Keratinocyte (primary cell): ENCODE results near the gene SETBP1. TPM values are rescaled to one million over a fixed set of nuclear protein-coding genes. Genes with fewer than 3 reads are reported as not detected.

Source experiments
- DNase-seq: peaks from one replicate; pipeline ENCODE4 v3.0.0-alpha.2; 2011; ENCODE audit warnings: low read depth, missing footprints, low spot score
- FAIRE-seq: peaks from 2 replicates; lab custom pipeline; 2011; peaks lifted over from hg19 to GRCh38; lab: Jason Lieb, UNC
- H2AFZ ChIP-seq: 2 replicates; pipeline ENCODE4 v1.6.0; 2012; ENCODE audit warnings: low read length, control low read depth, inconsistent platforms; ENCODE audit not compliant: control insufficient read depth
- H3K27ac ChIP-seq: 2 replicates; pipeline ENCODE4 v1.5.1; 2011; ENCODE audit warnings: low read length; ENCODE audit not compliant: control insufficient read depth, insufficient read depth
- H3K27me3 ChIP-seq: 3 replicates; pipeline ENCODE4 v1.6.0; 2011; ENCODE audit warnings: low read length; ENCODE audit not compliant: control insufficient read depth, insufficient read depth; ENCODE audit errors: extremely low read depth
- H3K36me3 ChIP-seq, 2 experiments: 2 replicates in 1 of 2; 3 replicates in 1 of 2; pipeline ENCODE4 v1.5.1; 2011; ENCODE audit warnings: low read length in 2 of 2, mild to moderate bottlenecking in 1 of 2; ENCODE audit not compliant: control insufficient read depth in 2 of 2, insufficient read depth in 2 of 2; ENCODE audit errors: extremely low read depth in 1 of 2
- H3K4me1 ChIP-seq: 3 replicates; pipeline ENCODE4 v1.5.1; 2011; ENCODE audit warnings: low read length; ENCODE audit not compliant: control insufficient read depth, insufficient read depth; ENCODE audit errors: extremely low read depth
- H3K4me2 ChIP-seq: 3 replicates; pipeline ENCODE4 v1.6.0; 2011; ENCODE audit warnings: low read depth, low read length; ENCODE audit not compliant: control insufficient read depth, insufficient read depth; ENCODE audit errors: extremely low read depth
- H3K4me3 ChIP-seq, 3 experiments: fragments of 200-600 bp in 1 of 3; sonication (generic) in 1 of 3; 2 replicates in 2 of 3; 3 replicates in 1 of 3; pipeline ENCODE4 v1.5.1; 2011 to 2016; ENCODE audit warnings: low read length in 3 of 3, mild to moderate bottlenecking in 3 of 3, control low read depth in 2 of 3, inconsistent platforms in 1 of 3, low read depth in 1 of 3, mixed read lengths in 1 of 3, mixed run types in 1 of 3, moderate library complexity in 1 of 3; ENCODE audit not compliant: control insufficient read depth in 2 of 3, insufficient read depth in 2 of 3; ENCODE audit errors: extremely low read depth in 1 of 3
- H3K79me2 ChIP-seq: 2 replicates; pipeline ENCODE4 v1.6.0; 2012; ENCODE audit warnings: low read length; ENCODE audit not compliant: control insufficient read depth, insufficient read depth
- H3K9ac ChIP-seq: 3 replicates; pipeline ENCODE4 v1.6.0; 2011; ENCODE audit warnings: low read length; ENCODE audit not compliant: control insufficient read depth, insufficient read depth; ENCODE audit errors: extremely low read depth
- H3K9me1 ChIP-seq: 3 replicates; pipeline ENCODE4 v1.6.0; 2011; ENCODE audit warnings: low read length; ENCODE audit not compliant: control insufficient read depth, insufficient read depth; ENCODE audit errors: extremely low read depth
- H3K9me3 ChIP-seq: 2 replicates; pipeline ENCODE4 v1.5.1; 2012; ENCODE audit warnings: low read depth, low read length; ENCODE audit not compliant: control insufficient read depth
- H4K20me1 ChIP-seq: 3 replicates; pipeline ENCODE4 v1.6.0; 2011; ENCODE audit warnings: low read length; ENCODE audit not compliant: control insufficient read depth, insufficient read depth; ENCODE audit errors: extremely low read depth
- CTCF ChIP-seq, 3 experiments: IDR thresholded peaks in 1 of 3; conservative IDR thresholded peaks in 1 of 3; optimal IDR thresholded peaks in 1 of 3; 2 replicates in 2 of 3; 3 replicates in 1 of 3; pipeline versions ENCODE3 to v1.5.1; 2011; ENCODE audit warnings: low read length in 3 of 3, mild to moderate bottlenecking in 3 of 3, moderate library complexity in 2 of 3, control low read depth in 1 of 3, inconsistent platforms in 1 of 3; ENCODE audit not compliant: insufficient read depth in 2 of 3; ENCODE audit errors: extremely low read depth in 1 of 3
- EZH2 ChIP-seq: IDR thresholded peaks from one replicate; pipeline ENCODE4 v1.6.1; 2012; ENCODE audit warnings: inconsistent platforms, mild to moderate bottlenecking, low read length, moderate library complexity
- dilution Hi-C: fragments of 300-500 bp; cut with MboI; formaldehyde crosslinking; loops from one replicate; pipeline ENCODE4 v1.7.0; 2020; ENCODE audit warnings: low sequenced_read_pairs; ENCODE audit not compliant: extremely low pct_ligation_motif_present
- polyA plus RNA-seq, 5 experiments: library from polyadenylated mRNA; depleted of rRNA in 3 of 5; stranded (reverse) in 3 of 5; stranded (forward) in 1 of 5; unstranded in 1 of 5; fragments of >200 nt; gene quantifications; 1 replicate in 1 of 5; 2 replicates in 3 of 5; 3 replicates in 1 of 5; pipeline versions ENCODE4 v1.2.1 to v1.2.3, GENCODE V29; 2011 to 2012; ENCODE audit warnings: missing spikeins in 2 of 5, low read depth in 1 of 5, low replicate concordance in 1 of 5

Gene SETBP1
- polyA plus RNA-seq, 1 donor (not counting 4 experiments of a cell fraction or from before 2014, with no cell fraction given), result 3.3 TPM

GRCh38 chr18:44949967-44950366 is 269.3 kb downstream of the SETBP1 start:
- Histone ChIP-seq H2AFZ (no peak overlapping the region), H4K20me1 (no peaks in the 10 kb centered on the region), H3K27ac (no peak overlapping the region), H3K79me2 (no peaks in the 10 kb centered on the region), H3K9ac (no peak overlapping the region), H3K9me1 (no peaks in the 10 kb centered on the region), H3K4me1 (no peaks in the 10 kb centered on the region), H3K4me2 (no peak overlapping the region), H3K36me3 (peaks cover 3 to 15% of the 10 kb centered on the region in 2 experiments), H3K27me3 (no peaks in the 10 kb centered on the region), H3K4me3 (no peak overlapping the region), H3K9me3 (no peaks in the 10 kb centered on the region)
- dilution Hi-C loops, result no loop called here
- no peak for FAIRE-seq
- TF ChIP-seq CTCF (optimal IDR thresholded peaks at IDR 0.05 in 1 of 3, IDR thresholded peaks at IDR 0.05 in 1 of 3, conservative IDR thresholded peaks at IDR 0.05 in 1 of 3; ENCODE audit: extremely low read depth in 1 of 3, insufficient read depth in 2 of 3, low read length in 3 of 3) (no peak), EZH2 (no peak)
- DNase-seq, result no peak

GRCh38 chr18:44950685-44951195 is 270.1 kb downstream of the SETBP1 start:
- no peak overlapping the region for H3K9ac ChIP-seq
- H3K36me3 ChIP-seq, result peaks cover 3 to 18% of the 10 kb centered on the region in 2 experiments
- no peaks in the 10 kb centered on the region for H3K9me3 ChIP-seq
- no peak for DNase-seq
- H4K20me1 ChIP-seq, result no peaks in the 10 kb centered on the region
- no peaks in the 10 kb centered on the region for H3K79me2 ChIP-seq
- H3K4me3 ChIP-seq, result no peak overlapping the region
- dilution Hi-C loops, result no loop called here
- TF ChIP-seq EZH2, result no peak
- no peak for TF ChIP-seq CTCF (optimal IDR thresholded peaks at IDR 0.05 in 1 of 3, IDR thresholded peaks at IDR 0.05 in 1 of 3, conservative IDR thresholded peaks at IDR 0.05 in 1 of 3; ENCODE audit: extremely low read depth in 1 of 3, insufficient read depth in 2 of 3, low read length in 3 of 3)
- H3K27me3 ChIP-seq, result no peaks in the 10 kb centered on the region
- H3K4me2 ChIP-seq, result no peak overlapping the region
- no peaks in the 10 kb centered on the region for H3K9me1 ChIP-seq
- no peak overlapping the region for H2AFZ ChIP-seq
- H3K4me1 ChIP-seq, result no peaks in the 10 kb centered on the region
- no peak overlapping the region for H3K27ac ChIP-seq
- no peak for FAIRE-seq
